HG03280 (cell line): Measurements from ENCODE around the gene PLA2G2F.
"Not testable (repeated sequence)": the region's sequence is repeated elsewhere in the genome, so short reads cannot be mapped to it uniquely, and the experiment has no call there.

Source experiments
- ATAC-seq: cut with Tn5 transposase; IDR thresholded peaks from one replicate; pipeline ENCODE4 v1.9.1; 2021; ENCODE audit warnings: mild to moderate bottlenecking, moderate library complexity; ENCODE audit not compliant: unreplicated experiment

The PLA2G2F gene

DNA sequence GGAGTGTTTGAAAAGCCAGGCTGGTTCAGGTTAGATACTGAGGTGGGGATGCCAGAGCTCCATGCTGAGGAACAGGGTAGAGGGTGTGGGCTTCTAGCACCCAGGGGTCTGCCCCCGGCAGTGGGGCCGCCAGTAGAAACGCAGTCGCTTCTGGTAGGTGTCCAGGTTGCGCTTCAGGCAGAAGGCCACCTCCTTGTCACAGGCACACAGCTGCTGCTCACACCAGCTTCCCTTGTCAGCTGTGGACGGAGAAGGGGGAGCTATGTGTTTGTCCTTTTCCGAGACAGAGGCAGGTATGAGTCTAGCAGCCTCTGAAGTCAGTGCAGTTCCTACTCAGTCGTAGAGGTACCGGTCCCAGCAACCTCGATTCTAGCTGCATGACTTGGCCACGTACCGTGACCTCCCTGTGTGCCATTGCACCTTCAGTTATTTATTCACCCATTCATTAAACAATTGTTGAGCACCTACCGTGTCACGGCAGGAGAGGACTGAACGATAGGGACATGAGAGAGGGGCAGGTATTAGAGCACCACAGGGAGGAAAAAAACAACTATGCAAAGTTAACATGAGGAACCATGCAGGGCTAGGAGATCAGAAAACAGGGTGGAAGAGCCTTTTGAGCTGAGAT is 25.0 kb upstream of the PLA2G2F start:
- no peak for ATAC-seq

DNA sequence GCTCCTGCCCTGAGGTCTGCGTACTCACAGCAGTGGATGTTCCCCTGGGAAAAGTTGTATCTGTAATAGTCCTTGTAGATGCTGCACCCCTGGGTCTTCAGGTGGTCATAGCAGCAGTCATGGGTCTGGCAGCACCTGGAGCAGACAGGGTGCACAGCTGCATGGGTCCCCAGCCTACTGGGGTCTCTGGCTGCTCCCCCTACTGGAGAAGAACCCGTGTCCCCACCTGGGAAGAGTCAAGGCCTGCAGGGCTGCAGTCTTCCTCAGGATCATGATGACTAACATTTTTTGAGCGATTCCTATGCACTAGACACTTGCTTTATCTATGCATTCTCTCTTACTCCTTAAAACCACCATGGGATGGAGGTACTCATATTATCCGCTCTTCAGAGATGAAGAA is 23.6 kb upstream of the PLA2G2F start:
- ATAC-seq, result no peak

DNA sequence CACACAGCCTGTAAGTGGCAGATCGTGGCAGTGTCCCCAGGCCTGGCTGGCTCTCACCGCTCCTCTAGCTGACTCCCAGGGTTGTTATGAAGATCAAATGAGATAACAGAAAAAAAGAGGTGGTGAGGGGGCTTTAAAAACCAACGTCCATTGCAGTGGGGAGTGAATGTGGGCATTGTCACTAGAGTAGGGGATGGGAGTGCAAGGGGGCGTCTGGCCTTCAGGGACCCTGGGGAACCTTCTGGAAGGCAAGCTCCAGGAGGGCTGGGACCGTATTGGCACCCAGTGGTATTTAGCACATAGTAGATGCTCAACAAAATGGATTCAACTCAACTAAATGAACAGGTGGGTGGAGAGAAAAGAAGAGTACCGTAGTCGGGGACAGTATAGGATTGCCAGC is 23.2 kb upstream of the PLA2G2F start:
- ATAC-seq, result no peak

DNA sequence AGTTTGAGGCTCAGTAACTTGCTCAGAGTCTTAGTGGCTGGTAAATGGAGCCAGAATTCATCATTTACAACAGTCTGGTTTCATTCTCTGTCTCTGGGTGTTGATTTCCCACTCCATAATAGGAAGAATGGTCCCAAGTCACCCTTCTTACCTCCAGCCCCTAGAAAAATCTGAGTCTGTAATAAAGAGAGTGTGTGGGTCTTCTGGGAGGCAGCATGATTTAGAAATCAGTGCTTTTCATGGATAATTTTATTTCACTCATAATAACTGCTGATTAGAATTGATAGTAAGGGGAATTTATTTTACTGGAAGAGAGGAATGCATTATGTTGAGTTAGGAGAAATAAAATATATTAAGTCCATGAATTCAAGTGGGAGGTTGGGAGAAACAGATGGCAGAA is 21.9 kb upstream of the PLA2G2F start:
- no peak for ATAC-seq

DNA sequence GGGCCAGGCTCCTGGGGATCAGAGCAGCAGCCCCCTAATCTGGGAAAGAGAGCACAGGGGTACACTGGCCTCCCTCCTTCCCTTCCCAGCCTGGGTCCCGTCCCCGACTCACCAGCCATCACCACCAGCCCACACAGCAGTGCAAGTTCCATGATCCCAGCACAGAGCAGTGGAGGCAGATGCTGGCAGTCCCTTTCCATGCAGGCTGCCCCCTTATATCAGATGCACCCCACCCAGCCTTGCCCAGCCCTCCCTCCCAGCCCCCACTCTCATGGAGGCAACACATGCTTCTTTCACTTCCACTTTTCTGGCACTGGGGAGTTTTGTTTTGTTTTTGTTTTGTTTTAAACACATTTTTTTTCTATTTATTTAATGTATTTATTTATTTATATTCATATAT is 19.8 kb upstream of the PLA2G2F start, which contains the start of gene PLA2G2D:
TSS of gene PLA2G2D (minus strand) at position 190 of the 400 bp plus-strand sequence. CDS start at position 152, 38 bp downstream.
- no peak for ATAC-seq

DNA sequence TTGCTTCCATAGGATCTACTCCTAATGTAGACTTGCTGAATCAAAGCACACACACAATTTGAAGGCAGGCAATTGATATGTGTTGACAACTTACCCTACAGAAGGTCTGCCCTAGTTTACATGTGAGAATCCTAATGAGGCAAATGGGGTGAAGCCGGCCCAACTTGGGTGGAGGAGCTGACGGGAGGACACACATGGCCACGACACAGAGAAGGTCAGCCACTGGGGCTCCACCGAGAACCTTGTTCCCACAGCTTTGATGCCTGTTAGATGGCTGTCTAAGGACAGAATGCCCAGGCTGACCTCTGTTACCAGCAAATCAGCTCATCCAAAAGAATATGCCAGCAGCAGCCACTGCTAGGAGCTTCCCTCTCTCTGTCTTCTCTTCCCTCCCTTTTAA is 18.3 kb upstream of the PLA2G2F start:
- ATAC-seq, result no peak

DNA sequence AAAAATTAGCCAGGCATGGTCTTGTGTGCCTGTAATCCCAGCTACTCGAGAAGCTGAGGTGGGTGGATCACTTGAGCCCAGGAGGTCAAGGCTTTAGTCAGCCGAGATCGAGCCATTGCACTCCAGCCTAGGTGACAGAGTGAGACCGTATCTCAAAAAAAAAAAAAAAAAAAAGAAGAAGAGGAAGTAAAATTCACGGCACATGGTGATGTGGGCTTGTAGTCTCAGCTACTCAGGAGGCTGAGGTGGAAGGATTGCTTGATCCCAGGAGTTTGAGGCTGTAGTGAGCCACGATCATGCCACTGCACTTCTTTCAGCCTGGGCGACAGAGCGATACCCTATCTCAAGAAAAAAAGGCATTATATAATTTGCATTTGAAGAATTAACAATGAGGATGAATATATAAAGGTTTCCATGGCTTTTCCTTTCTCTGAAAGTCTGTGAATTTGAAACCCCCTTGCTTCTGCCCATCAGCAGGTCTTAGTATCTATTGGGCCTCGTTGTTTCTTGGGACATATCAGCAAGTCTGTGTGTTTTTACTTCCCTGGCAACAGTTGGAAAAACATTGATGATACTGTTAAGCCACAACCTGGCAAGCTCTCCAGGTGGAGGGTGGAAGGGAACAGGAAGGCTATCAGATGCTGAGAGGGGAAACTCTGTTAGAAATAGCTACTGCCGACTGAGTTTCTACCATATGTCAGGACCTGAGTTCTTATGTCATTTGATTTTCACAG is 15.2 kb upstream of the PLA2G2F start:
- no peak for ATAC-seq

DNA sequence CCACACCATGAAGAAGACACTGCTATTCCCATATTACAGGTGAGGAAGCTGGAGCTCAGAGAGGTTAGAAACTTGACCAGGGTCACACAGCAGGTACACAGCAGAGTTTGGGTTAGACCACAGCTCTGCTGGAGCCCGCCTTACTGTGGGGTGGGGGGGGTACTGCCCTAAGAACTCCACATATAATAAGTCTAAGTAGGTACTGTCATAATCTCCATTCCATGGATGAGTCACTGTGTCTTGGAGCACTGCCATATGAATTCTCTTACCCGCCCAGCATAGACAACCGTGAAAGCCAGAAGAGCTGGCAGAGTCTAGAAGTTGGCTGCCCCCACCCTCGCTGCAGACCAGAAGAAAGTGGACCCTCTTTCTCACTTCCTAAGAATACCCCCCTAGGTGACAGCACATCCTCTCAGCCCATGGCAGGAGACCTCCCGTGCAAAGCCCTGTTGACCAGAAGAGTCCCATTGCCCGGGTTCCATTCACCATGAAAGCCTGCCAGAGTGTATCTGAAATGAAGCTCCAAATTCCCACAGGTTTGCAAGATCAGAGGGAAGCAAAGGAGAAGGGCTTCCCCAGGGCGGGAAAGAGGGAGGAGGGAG is 14.6 kb upstream of the PLA2G2F start:
- ATAC-seq, result no peak

DNA sequence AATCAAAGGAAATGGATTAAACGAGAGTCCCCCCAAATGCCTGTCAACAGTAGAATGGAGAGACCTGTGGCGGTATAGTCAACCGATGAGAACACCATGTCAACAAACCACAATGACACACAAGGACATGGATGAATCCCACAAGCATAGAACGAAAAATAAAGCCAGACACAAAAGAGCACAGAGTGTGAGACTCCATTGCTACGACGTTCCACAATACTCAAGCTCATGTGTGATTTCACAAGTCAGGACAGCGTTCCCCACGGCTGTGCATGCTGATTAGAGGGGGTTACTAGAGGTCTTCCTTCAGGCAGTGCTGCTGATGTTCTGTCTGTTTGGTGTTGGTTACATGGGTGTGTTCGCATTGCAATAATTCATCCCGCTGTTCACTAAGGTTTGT is 14.0 kb upstream of the PLA2G2F start:
- ATAC-seq, result no peak

DNA sequence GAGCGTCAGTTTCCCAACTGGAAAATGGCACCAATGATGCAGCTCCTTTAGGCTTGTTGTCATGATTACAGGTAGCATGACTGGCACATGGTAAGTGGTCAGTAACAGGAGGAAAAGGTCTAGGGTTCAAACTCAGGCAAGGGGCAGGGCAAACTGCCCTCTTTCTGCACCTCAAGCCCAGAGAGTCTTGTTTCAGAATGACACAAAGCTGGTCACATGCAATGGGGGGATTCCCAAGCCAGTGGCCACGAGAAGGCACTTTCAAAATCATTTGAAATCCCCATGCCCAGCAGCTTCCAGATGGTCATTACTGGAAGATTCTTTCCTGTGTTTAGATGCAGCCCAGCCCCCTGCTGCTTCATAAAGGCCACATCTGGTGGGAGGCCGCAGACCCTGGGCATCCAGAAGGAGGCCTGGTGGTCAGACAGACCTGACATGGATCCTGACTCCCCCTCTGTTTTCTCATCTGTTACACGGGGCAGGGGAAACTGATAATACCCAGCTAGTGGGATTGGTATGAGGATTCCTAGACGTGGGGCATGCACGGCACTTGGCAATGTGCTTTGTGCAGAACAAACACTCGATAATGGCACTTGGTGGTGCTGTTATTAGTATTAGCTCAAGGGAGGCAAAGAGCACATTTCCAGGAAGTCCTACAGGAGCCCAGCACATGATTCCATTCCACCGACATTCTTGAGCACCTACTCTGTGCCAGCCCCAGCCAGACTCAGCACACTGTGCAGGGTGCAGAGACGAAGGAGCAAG is 12.9 kb upstream of the PLA2G2F start:
- ATAC-seq, result peak; percentile 50

DNA sequence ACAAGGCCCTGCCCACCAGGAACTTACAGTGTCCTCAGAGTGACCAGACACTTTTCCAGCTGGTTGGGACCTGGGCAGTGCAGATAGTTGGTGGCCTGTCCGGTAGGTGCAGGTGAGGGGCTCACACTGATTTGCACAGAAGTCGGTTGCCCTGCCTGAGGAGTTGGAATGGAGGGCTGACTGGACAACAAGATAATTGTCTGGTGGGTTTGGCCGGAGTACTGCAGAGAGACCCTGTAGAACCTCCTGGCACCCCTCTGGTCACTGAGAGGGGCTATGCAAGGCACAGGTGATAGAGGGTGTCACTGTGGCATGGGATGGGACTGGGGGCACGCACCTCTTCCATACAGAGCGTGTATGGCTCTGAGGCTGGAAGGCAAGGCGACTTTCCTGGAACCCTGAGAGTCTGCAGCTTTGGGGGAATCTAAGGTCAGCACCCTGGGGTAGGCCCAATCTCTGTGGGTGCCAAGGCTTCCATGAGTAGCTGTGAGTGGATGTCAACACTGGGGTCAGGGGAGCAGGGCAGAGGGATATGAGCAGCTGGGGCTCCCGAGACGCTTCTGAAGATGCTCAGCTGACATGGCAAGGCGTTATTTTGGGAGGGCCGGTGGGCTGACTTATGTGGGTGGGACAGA is 12.2 kb upstream of the PLA2G2F start:
- ATAC-seq, result no peak

DNA sequence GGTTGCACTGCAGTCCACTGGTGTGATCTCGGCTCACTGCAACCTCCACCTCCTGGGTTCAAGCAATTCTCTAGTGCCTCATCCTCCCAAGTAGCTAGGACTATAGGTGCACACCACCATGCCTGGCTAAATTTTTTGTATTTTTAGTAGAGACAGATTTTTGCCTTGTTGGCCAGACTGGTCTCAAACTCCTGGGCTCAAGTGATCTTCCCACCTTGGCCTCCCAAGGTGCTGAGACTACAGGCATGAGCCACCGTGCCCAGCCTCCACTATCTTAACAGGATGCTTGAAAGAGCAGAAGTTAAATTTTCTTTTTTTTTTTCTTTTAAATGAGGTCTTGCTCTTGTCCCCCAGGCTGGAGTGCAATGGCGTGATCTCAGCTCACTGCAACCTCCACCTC is 8.6 kb upstream of the PLA2G2F start:
- not testable (repeated sequence) for ATAC-seq

DNA sequence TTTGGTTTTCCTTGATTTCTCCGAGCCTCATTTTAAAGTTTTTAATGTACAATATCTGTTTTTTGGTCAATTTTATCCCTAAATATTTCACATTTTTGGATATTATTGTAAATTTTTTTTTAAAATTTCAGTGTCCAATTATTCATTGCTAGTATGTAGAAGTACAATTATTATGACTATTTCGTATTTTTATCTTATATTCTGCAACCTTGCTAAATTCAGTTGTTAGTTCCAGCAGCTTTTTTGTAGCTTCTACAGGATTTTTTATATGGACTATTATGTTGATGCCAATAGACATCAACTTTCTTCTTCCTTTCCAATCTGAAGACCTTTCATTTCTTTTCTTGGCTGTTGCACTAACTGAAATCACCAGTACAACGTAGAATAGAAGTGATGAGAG is 4.1 kb upstream of the PLA2G2F start:
- ATAC-seq, result no peak

DNA sequence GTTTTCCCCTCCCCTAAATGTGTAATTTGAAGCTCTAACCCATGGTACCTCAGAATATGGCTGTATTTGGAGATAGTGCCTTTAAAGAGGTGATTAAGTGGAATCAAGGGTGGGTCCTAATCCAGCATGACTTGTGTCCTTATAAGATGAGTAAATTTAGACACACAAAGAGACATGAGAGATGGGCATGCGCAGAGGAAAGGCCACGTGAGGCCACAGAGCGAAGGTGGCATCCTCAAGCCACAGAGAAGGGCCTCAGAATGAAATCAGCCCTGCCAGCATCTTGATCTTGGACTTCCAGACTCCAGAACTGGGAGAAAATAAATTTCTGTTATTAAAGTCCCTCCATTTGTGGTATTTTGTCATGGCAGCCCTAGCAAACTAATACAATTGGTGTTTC is 2.9 kb upstream of the PLA2G2F start:
- no peak for ATAC-seq

DNA sequence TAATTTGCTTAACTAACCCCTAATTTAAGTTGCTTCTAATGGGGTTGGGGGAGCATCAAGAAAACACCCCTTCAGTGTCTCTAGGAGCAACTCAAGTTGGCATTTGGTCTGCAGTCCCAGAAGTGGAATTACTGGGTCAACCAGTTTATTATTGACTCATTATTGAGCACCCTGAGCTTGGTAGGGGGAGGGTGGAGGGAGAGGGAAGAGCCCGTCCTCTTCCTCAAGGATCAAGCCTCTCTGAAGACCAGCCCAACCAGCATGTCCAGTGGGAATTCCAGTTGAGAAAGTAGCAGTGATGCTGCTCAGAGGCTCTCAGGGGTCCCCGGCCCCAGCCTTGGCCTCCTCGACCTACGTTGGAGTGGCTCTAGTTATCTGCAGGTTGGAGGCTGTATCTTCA is 2.1 kb upstream of the PLA2G2F start:
- no peak for ATAC-seq

DNA sequence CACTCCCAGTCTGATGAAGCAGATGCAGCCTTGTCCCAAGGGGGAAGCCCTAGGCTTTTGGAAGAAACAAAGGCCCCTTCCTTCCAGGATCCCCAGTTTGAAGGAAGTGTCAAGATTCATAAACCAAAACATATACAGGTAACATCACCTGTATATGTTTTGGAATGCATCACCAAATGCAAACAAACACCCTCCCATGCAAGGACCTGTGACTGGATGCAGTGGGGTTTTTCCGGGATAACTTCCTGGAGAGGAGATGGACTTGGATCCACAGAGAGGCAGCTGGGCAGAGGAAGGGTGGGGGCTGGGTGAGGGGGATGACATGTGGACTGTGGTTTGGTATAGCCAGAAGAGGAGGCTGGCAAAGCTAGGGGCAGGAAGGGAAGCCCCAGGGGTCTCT is 1.5 kb upstream of the PLA2G2F start:
- ATAC-seq, result no peak

DNA sequence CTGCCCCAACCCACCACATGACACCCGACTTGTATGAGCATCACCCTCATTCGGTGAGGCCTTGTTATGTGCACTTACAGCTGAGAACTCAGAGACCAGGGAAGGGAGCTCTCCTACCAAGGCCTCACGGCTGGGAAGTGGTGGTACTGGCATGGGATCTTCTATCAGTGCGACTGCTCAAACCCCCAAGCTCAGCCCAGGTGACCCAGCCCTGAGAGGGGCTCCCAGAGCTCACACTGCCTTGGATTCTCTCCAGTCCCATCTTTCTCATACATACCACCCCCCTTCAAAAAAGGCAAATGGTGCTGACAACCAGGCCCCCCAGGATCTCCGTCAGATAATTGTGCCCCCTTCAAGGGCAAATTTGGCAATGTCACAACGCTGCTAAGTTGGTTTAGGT is 777 bp upstream of the PLA2G2F start:
- no peak for ATAC-seq

DNA sequence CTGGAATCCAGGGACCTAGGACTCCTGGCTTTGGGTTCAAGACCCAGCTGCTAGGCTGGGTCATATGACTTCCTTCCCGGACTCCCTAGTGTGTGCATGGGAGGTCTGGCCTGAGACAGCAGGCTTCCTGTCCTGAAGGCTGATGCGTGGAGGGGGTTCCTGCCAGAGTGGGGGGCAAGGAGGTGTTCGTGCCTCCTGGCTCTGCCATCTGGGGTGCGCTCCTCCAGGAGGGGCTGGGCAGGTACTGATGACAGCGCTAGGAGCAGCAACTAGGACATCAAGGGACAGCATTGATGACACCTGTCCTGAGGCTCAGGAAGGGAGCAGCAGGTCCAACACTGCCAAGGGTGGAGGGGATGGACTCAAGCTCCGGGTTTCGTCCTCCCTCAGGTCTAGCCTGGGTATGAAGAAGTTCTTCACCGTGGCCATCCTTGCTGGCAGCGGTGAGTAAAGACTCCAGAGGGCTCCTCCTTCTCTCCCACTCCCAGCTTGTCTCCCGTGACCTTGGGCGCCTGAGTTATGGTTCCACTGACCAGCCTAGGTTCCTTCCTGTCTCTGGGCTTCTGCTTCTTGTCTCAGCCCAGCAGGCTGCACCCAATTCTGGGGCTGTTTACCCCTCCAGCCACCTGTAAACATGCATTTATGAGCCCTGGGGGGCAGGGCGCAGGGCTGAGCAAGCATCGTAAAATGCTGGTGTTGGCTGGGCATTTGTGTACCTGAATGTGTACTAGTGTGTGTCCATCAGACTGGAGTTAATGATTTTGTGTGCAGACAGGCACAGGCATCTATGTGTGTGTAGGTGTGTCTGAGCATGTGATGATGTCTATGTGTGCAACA is 871 bp downstream of the PLA2G2F start:
- ATAC-seq, result no peak

DNA sequence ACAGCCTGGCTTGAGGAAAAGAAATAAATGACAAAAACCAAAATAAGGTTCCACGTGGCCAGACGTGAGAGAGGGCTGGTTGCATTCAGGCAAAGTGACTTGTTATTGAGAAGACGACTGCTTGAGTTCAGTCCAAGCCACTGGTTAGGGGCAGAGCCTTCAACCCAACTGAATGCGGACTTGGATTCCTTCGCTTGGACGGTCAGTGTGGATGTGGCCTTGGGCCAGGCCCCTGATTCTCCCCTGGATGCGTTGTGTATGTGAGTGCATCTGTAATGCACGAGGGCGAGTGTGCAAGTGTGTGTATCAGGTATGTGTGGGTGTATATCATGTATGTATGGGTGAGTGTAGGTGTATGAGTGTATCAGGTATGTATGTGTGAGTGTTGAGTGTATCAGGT is 1.9 kb downstream of the PLA2G2F start:
- ATAC-seq, result no peak

DNA sequence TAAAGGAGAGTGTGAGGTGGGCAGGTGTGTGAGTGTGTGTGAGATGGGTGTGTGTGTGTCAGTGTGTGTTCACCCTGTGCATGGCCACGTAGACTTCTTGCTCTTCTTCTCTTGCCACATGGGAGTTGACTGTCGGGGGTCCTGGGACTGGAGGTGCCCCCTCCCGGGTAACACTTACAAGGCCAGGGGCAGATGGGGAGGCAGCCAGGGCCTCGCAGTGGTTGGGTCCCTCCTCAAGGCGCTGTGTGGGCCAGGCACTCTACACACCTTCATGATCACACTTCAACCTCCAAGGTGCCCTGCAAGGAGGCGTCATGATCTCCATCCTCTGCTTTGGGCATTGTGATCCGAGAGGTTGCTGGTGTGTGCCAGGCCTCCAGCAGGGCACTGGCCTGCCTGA is 2.3 kb downstream of the PLA2G2F start:
- no peak for ATAC-seq
